ENCODE results near the gene ADIG.

Gene ADIG

DNA sequence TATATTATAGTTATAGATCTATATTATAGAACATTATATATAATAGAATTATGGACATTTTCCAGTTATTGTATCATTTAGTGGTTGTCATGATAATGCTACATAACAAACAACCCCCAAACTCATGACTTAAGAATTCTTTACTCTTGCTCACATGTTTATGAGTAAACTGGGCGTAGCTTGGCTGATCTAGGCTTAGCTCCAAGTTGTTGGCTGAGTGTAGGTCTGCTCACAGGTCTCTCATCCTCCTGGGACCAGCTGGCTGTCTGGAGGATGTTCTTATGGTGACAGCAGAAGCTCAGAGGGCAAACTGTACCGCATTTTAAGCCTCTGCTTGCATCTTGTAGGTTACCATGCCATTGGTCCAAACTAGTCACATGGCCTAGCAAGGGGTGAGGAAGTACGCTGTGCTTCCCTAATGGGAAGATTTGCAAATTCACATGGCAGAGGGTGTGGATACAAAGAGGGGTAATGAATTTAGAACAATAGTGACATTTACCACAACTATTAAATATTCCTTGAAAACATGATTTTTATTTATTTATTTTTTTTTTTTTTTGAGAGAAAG is 54.8 kb downstream of the ADIG start:
- H3K27me3 ChIP-seq (ENCODE audit: low read length): no peaks in the 10 kb centered on the region
- no peak overlapping the region for H3K27ac ChIP-seq (ENCODE audit: low read depth, low read length)
- H3K79me2 ChIP-seq (ENCODE audit: insufficient read depth, low read length): no peaks in the 10 kb centered on the region
- no peaks in the 10 kb centered on the region for H3F3A ChIP-seq (ENCODE audit: insufficient read depth)
- no peak overlapping the region for H3K9ac ChIP-seq (ENCODE audit: low read length)
- H2AFZ ChIP-seq (ENCODE audit: low read depth, low read length, severe bottlenecking): no peak overlapping the region
- H3K9me2 ChIP-seq (replicated peaks; ENCODE audit: insufficient read depth, low read length): no peaks in the 10 kb centered on the region
- TF ChIP-seq CTCF (IDR thresholded peaks at IDR 0.05; ENCODE audit: insufficient read depth, low read length, poor library complexity, severe bottlenecking) (no peak), EZH2phosphoT487 (conservative IDR thresholded peaks at IDR 0.05; ENCODE audit: low read length) (no peak)
- no peaks in the 10 kb centered on the region for H3K9me3 ChIP-seq (ENCODE audit: insufficient read depth, low read length)
- H3K4me3 ChIP-seq (ENCODE audit: insufficient read depth, low read length, poor library complexity, severe bottlenecking): no peak overlapping the region
- no peaks in the 10 kb centered on the region for H3K36me3 ChIP-seq (ENCODE audit: low read length)
- no peaks in the 10 kb centered on the region for H4K20me1 ChIP-seq (ENCODE audit: low read depth, low read length)
- H3K4me2 ChIP-seq (ENCODE audit: low read depth, low read length, poor library complexity, severe bottlenecking): peak overlapping the region; percentile 6

All from SU-DHL-6 (cell line).